Measurements from ENCODE around the gene MRC2.
"Not testable (repeated sequence)": the region's sequence is repeated elsewhere in the genome, so short reads cannot be mapped to it uniquely, and the experiment has no call there.

Gene MRC2

DNA sequence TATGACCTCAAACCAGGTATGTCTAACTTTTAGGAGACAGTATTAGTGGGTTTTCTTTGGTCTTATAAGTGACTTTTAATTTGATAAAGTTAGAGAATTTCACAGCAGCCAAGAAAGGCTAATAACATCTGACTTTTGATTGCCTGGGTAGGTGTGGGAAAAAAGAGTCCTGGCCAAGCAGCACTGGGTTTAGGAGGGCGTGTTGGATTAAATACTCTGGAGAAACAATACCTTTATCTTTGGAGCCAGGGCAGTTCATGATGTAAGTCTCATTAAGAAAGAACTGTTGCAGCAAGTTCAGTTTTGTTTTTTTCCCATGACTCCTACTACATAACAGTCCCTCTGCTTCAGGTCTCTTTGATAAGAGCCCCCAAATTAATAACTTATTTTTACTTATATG, 26.7 kb upstream of the MRC2 start:
- peaks cover 74% of the 10 kb centered on the region for H3K36me3 ChIP-seq (ENCODE audit: insufficient read depth, low read length)

DNA sequence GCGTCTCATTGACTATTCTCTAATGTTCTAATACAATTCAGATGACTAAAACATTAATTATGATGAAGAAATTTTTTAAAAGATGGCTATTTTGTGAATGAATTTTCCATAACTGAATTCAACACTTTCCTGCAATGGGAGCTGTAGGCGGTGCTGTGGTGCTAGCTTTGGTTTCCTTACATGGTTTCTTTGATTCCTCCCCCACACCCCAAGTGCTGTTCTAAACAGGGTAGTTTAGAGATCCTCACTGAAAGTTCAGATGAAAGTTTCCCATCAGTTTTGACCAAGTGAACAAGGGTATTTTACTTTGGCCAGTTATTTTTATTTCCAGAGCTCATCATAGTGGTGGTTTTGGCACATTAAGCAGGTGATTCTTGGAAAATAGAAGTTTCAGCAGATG, 26.0 kb upstream of the MRC2 start:
- no peaks in the 10 kb centered on the region for H4K20me1 ChIP-seq (ENCODE audit: insufficient read depth, low read length)
- no peaks in the 10 kb centered on the region for H3K9me3 ChIP-seq (ENCODE audit: insufficient read depth, low read length, severe bottlenecking)
- H3K79me2 ChIP-seq (ENCODE audit: insufficient read depth, low read length): no peaks in the 10 kb centered on the region
- H3K36me3 ChIP-seq (ENCODE audit: insufficient read depth, low read length): peaks cover 74% of the 10 kb centered on the region
- TF ChIP-seq, protein P1, sequence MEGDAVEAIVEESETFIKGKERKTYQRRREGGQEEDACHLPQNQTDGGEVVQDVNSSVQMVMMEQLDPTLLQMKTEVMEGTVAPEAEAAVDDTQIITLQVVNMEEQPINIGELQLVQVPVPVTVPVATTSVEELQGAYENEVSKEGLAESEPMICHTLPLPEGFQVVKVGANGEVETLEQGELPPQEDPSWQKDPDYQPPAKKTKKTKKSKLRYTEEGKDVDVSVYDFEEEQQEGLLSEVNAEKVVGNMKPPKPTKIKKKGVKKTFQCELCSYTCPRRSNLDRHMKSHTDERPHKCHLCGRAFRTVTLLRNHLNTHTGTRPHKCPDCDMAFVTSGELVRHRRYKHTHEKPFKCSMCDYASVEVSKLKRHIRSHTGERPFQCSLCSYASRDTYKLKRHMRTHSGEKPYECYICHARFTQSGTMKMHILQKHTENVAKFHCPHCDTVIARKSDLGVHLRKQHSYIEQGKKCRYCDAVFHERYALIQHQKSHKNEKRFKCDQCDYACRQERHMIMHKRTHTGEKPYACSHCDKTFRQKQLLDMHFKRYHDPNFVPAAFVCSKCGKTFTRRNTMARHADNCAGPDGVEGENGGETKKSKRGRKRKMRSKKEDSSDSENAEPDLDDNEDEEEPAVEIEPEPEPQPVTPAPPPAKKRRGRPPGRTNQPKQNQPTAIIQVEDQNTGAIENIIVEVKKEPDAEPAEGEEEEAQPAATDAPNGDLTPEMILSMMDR (IDR thresholded peaks at IDR 0.05; ENCODE audit: borderline replicate concordance, extremely low read depth, low read length, poor library complexity, severe bottlenecking): no peak
- TF ChIP-seq EZH2 (IDR thresholded peaks at IDR 0.05; ENCODE audit: borderline replicate concordance, low read depth, low read length, severe bottlenecking): no peak
- no peak for DNase-seq
- H3K27me3 ChIP-seq (ENCODE audit: insufficient read depth, low read length, poor library complexity): no peaks in the 10 kb centered on the region
- H3K4me2 ChIP-seq (ENCODE audit: insufficient read depth, low read length): no peak overlapping the region
- no peak for ATAC-seq (ENCODE audit: insufficient read depth, low read depth)
- no peak overlapping the region for H3K9ac ChIP-seq (ENCODE audit: low read depth, low read length)
- H3K4me1 ChIP-seq (ENCODE audit: insufficient read depth, low read length): no peaks in the 10 kb centered on the region
- no peak overlapping the region for H3K27ac ChIP-seq (ENCODE audit: low read length)
- H2AFZ ChIP-seq (ENCODE audit: low read depth, low read length): no peak overlapping the region
- H3K4me3 ChIP-seq (ENCODE audit: low read depth in 1 of 2, low read length in 2 of 2): no peak overlapping the region

More for the DNA sequence above, 26.7 kb upstream of the MRC2 start:
- Histone ChIP-seq H3K4me3 (ENCODE audit: low read depth in 1 of 2, low read length in 2 of 2) (no peak overlapping the region), H3K9me3 (ENCODE audit: insufficient read depth, low read length, severe bottlenecking) (no peaks in the 10 kb centered on the region), H3K9ac (ENCODE audit: low read depth, low read length) (no peak overlapping the region), H2AFZ (ENCODE audit: low read depth, low read length) (no peak overlapping the region), H3K4me1 (ENCODE audit: insufficient read depth, low read length) (no peaks in the 10 kb centered on the region), H4K20me1 (ENCODE audit: insufficient read depth, low read length) (no peaks in the 10 kb centered on the region), H3K27ac (ENCODE audit: low read length) (no peak overlapping the region), H3K27me3 (ENCODE audit: insufficient read depth, low read length, poor library complexity) (no peaks in the 10 kb centered on the region), H3K4me2 (ENCODE audit: insufficient read depth, low read length) (no peak overlapping the region), H3K79me2 (ENCODE audit: insufficient read depth, low read length) (no peaks in the 10 kb centered on the region)
- ATAC-seq (ENCODE audit: insufficient read depth, low read depth) (no peak), DNase-seq (no peak)
- TF ChIP-seq, protein P1 (IDR thresholded peaks at IDR 0.05; ENCODE audit: borderline replicate concordance, extremely low read depth, low read length, poor library complexity, severe bottlenecking): no peak
- TF ChIP-seq EZH2 (IDR thresholded peaks at IDR 0.05; ENCODE audit: borderline replicate concordance, low read depth, low read length, severe bottlenecking): no peak

DNA sequence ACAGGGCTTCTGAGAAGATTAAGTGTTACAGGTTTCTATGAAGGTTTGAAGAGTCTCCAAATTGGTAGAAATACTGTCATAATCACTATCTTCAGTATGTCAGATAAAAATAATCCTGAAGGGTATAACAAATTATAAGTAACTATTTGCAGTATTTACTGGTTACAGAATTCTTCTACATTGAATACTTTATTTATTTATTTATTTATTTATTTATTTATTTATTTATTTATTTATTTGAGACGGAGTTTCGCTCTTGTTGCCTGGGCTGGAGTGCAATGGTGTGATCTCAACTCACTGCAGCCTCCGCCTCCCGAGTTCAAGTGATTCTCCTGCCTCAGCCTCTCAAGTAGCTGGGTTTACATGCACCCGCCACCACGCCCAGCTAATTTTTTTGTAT, 23.7 kb upstream of the MRC2 start:
- H4K20me1 ChIP-seq (ENCODE audit: insufficient read depth, low read length); ATAC-seq (ENCODE audit: insufficient read depth, low read depth); H3K4me2 ChIP-seq (ENCODE audit: insufficient read depth, low read length); H3K27me3 ChIP-seq (ENCODE audit: insufficient read depth, low read length, poor library complexity); H3K9ac ChIP-seq (ENCODE audit: low read depth, low read length); H3K4me3 ChIP-seq (ENCODE audit: low read depth in 1 of 2, low read length in 2 of 2); H3K27ac ChIP-seq (ENCODE audit: low read length); H3K79me2 ChIP-seq (ENCODE audit: insufficient read depth, low read length); H3K9me3 ChIP-seq (ENCODE audit: insufficient read depth, low read length, severe bottlenecking); H2AFZ ChIP-seq (ENCODE audit: low read depth, low read length); DNase-seq; H3K4me1 ChIP-seq (ENCODE audit: insufficient read depth, low read length): not testable (repeated sequence)
- peaks cover 81% of the 10 kb centered on the region for H3K36me3 ChIP-seq (ENCODE audit: insufficient read depth, low read length)

DNA sequence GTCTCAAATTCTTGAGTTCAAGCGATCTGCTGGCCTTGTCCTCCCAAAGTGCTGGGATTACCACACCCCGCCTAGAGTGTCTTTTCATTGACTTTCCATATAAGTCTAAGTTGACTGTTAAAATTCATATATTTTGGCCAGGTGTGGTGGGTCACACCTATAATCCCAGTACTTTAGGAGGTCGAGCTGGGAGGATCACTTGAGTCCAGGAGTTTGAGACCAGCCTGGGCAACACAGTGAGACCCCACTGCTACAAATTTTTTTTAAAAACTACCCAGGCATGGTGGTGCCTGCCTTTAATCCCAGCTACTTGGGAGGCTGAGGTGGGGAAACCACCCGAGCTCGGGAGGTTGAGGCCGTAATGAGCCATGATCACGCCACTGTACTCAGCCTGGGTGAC, 21.9 kb upstream of the MRC2 start:
- H4K20me1 ChIP-seq (ENCODE audit: insufficient read depth, low read length): no peaks in the 10 kb centered on the region
- no peaks in the 10 kb centered on the region for H3K4me1 ChIP-seq (ENCODE audit: insufficient read depth, low read length)
- H3K9me3 ChIP-seq (ENCODE audit: insufficient read depth, low read length, severe bottlenecking): no peaks in the 10 kb centered on the region
- H3K9ac ChIP-seq (ENCODE audit: low read depth, low read length): no peak overlapping the region
- no peak overlapping the region for H3K4me3 ChIP-seq (ENCODE audit: low read depth in 1 of 2, low read length in 2 of 2)
- no peaks in the 10 kb centered on the region for H3K79me2 ChIP-seq (ENCODE audit: insufficient read depth, low read length)
- H2AFZ ChIP-seq (ENCODE audit: low read depth, low read length): no peak overlapping the region
- TF ChIP-seq, protein P1 (IDR thresholded peaks at IDR 0.05; ENCODE audit: borderline replicate concordance, extremely low read depth, low read length, poor library complexity, severe bottlenecking): no peak
- TF ChIP-seq EZH2 (IDR thresholded peaks at IDR 0.05; ENCODE audit: borderline replicate concordance, low read depth, low read length, severe bottlenecking): no peak
- H3K4me2 ChIP-seq (ENCODE audit: insufficient read depth, low read length): no peak overlapping the region
- peaks cover 82% of the 10 kb centered on the region for H3K36me3 ChIP-seq (ENCODE audit: insufficient read depth, low read length)
- H3K27ac ChIP-seq (ENCODE audit: low read length): no peak overlapping the region
- H3K27me3 ChIP-seq (ENCODE audit: insufficient read depth, low read length, poor library complexity): no peaks in the 10 kb centered on the region
- ATAC-seq (ENCODE audit: insufficient read depth, low read depth): no peak
- DNase-seq: no peak
